ENCODE measurements around the gene HSPA8.
"Not testable (repeated sequence)": the region's sequence is repeated elsewhere in the genome, so short reads cannot be mapped to it uniquely, and the experiment has no call there.

Gene HSPA8

DNA sequence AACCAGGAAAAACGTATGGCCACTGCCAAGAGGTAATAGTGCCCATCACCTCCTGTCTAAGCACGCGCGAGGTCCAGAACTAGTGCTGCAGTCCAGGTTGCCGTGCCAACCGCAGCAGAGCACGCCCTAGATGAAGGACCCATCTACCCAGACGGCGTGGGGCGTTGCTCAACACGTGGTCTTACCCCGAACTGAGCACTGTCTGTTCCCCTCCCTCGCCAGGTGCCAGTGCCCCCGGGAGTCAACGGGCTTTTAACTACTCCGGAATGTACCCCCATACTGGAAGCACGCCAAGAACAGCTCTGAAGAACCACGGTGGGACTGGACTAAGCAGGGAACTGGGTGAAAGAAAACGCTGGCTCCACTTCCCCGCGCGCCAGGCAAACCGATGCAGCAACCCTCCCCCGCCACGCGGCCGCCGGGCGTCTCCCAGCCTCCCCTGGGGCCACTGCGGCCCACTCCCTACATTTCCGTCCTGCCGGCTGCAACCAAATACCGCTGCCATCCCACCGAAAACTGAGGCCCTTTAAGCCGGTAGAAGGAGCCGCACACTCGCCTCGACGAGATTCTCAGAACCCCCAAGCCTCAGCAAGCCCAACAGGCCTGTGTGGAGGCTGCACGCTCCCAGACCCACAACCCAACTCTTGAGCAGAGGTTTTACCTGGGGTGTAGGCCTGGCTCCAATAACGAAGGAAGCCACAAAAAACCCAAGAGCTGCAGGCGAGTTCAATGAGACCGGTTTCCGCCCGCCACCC, at the start of gene HSPA8:
TSS of gene HSPA8 (minus strand) at position 734 of the 755 bp plus-strand sequence. CDS start 812 bp downstream, outside the sequence.
- DNase-seq (ENCODE audit: low read depth in 3 of 3): peak in 2 of 3 donors; percentile 46 to 66

DNA sequence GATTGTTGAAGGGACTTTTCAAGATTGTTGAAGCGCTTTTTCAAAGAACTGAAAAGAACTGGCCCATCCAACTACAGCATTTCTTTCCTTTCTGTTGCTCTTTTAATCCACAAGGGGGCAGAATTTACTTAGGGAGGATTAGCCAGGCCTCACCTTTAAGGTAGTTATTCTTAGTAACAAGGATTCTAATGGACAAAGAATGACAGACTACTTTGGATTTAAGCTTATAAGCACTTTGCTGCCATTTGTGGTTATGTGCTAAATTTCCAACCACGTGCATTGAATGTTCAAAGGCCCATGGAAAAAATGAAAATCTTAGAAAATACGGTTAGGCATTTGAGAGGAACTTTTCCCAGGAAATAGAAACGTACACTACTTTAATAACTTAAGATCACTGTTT, 49.5 kb upstream of the HSPA8 start:
- no peak for DNase-seq (ENCODE audit: low read depth in 3 of 3)

DNA sequence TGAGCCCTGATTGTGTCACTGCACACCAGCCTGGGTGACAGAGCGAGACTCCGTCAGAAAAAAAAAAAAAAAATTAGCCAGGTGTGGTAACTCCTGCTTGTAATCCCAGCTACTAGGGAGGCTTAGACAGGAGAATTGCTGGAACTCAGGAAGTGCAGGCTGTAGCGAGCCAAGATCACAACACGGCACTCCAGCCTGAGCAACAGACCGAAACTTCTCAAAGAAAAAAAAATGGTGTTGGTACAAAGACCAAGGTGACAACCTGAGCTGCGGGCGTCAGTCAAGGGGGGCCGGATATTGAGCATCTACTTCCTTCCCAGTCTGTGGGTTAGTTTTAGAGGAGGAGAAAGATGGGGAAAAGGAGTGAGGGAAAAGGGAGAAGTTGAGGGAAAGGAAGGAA, 48.5 kb upstream of the HSPA8 start:
- DNase-seq (ENCODE audit: low read depth in 3 of 3): no peak

DNA sequence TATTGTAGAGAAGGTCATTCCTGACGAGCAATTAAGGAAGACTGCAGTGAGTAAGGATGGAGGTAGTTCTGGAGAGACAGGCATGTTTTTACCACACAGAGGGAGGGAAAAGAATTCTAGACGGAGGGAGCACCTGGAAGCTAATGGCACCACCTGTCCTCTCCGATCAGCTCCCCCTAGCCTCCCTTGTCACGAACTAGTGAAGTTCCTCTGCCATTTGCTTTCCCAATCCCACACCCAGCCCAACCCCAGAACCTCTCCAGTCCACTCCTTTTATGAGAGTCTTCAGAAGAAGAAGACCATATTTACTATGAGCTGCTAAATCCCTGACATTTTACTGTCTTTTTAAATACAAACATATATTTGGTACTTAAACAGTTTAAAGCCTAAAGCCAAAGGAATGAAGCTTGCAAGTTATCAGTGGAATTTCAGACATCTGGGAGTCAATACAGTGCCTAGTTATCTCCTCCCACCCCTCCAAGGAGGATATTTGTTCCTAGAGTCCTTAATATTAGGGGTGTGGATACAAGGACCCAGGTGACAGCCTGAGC, 46.1 kb upstream of the HSPA8 start:
- no peak for DNase-seq (ENCODE audit: low read depth in 3 of 3)

DNA sequence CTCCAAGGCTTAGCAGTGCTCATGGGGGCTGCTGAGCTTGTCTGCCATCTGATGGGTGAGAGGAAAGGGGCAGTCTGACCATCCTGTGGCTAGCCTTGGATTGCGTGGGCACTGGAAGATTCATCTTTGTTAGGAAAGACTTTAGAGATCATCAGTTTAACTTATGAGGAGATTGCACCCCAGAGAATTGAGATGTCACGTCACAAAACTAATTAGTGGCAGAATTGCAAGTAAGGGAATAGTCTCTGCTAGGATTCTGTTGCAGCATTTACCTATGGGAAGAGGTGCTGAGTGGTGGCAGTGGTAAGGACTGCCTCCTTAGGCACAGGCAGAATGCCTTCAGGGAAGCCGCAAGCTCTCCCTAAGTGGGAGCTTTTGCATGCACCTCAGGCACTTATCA, 42.8 kb upstream of the HSPA8 start:
- DNase-seq (ENCODE audit: low read depth in 3 of 3): no peak

DNA sequence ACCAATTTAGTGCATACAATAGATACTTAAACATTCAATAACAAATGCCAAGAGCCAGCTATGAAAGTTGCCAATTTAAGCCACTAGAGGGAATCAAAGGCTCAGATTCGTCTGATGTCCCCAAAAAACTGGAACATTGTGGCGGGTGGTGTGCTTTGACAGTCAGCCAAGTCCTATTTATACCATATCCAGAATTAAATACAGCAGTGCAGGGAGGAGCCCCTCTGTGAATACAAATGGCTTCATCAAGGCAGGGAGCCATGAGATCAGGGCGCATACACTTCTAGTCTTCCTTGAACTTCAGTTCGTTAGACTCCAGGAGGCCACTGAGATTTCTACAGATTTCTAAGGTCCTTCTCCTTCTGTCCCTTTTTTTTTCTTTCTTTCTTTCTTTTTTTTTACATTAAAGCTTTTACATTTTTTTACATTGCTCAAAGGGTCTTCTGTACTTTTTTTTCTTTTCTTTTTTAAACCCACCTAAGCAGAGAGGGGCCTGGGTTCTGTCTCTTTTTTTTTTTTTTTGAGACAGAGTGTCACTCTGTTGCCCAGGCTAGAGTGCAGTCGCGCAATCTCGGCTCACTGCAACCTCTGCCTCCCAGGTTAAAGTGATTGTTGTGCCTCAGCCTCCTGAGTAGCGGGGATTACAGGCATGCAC, 41.5 kb upstream of the HSPA8 start:
- DNase-seq (ENCODE audit: low read depth in 3 of 3): peak in 1 of 3 donors; percentile 14

DNA sequence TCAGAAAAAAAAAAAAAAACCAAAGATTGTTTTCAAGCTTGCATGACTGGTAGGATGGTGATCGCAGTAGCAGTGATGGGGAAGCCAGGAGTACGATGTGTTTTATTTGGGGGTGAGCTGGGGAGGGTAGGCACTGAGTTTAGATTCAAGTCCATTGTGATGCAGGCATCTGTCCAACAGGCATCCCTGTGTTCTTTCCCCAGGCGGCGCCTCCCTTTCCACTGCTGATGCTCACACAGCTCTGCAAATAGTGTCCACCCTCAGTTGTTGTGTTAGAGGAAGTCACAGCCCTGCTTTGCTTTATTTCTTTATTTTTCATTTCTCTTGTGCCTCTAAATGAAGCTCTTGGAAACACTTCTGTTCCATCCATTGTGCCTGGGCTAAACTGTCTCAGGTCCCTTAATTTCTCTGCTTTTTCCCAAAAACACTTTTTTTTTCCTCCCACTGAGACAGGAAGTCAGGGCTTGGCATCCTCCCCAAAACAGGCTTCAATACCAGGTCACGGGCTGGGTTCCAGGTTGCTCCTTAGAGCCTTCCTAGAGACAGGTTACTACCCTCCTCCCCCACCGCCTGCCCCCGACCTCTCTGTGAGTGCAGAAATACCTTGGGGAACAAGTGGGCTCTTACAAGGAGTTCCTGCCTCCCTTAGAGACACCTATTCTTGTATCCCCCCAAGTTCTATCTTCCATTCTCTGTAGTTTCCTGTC, 38.6 kb upstream of the HSPA8 start:
- no peak for DNase-seq (ENCODE audit: low read depth in 3 of 3)

DNA sequence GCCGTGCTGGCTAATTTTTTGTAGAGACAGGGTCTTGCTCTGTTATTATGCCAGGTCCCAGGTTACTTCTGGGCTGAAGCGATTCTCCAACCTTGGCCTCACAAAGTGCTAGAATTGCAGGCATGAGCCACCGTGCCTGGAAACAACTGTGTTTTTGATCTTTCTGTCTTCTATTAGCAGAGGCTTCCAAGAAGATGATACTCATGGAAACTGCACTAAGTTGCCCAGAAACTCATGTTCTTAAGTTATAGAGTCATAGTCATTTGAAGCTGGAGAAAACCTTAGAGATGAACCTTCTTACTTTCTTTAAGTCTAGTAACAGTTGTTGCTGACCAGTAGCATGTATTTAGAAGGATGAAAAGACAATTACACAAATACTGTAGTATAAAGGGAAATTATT, 37.1 kb upstream of the HSPA8 start:
- DNase-seq (ENCODE audit: low read depth in 3 of 3): no peak

DNA sequence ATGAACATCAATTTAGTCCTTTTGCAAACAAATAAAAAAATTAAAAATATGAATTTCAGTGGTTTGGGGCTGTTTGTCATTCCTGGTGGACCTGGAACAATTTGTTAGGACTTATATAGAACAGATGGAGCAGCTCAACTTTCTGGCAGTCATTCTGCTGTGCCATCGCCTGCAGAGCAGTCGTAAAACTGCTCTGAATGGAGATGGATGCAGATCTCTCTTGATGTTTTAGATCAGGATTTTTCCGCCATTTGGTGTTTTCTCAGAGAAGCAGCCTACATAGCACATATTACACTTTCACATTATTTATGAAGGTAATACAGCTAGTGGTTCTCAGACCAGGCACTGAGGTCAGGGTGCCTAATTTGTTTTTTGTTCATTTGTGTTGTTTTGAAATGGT, 31.8 kb upstream of the HSPA8 start:
- no peak for DNase-seq (ENCODE audit: low read depth in 3 of 3)

DNA sequence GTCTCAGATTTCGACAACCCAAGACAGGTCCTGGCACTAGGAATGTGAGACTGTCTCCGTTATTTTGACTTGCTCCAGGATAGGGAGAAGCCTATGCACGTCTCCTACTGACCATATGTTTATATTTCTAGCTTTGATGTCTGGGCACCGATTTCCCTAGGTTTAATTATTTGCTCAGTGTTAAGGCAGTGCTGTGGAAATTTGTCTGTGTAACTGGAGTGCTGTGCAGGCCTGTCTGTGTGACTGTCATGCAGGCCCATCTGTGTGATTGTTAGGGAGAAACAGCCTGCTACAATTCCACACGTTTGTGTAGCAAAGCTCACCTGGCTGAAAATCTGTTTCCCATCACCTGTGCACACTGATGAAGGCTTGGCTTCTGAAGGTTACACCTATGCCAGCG, 29.6 kb upstream of the HSPA8 start:
- no peak for DNase-seq (ENCODE audit: low read depth in 3 of 3)

DNA sequence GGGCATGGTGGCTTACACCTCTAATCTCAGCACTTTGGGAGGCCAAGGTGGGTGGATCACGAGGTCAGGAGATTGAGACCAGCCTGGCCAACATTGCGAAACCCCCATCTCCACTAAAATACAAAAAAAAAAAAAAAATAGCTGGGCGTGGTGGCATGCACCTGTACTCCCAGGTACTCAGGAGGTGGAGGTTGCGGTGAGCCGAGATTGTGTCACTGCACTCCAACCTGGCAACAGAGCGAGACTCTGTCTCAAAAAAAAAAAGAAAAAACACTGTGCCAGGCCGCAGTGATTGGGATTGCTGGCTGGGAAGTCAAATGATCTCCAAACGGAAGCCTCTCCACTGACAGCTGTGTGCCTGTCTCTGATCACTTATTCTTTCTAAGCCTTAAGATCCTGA, 28.2 kb upstream of the HSPA8 start:
- not testable (repeated sequence) for DNase-seq (ENCODE audit: low read depth in 3 of 3)

DNA sequence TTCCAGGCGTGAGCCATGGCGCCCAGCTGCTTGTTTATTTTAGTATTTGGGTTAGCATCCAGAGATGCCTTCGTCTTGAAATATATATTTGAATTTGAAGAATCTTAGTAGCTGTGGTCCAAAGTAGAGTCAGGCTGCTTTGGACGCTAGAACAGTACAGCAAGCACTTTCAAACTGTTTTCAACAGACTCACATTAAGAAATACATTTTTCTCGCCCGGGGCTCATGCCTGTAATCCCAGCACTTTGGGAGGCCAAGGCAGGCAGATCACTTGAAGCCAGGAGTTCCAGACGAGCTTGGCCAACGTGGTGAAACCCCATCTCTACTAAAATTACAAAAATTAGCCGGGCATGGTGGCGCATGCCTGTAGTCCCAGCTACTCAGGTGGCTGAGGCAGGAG, 27.0 kb upstream of the HSPA8 start:
- DNase-seq (ENCODE audit: low read depth in 3 of 3): not testable (repeated sequence)

DNA sequence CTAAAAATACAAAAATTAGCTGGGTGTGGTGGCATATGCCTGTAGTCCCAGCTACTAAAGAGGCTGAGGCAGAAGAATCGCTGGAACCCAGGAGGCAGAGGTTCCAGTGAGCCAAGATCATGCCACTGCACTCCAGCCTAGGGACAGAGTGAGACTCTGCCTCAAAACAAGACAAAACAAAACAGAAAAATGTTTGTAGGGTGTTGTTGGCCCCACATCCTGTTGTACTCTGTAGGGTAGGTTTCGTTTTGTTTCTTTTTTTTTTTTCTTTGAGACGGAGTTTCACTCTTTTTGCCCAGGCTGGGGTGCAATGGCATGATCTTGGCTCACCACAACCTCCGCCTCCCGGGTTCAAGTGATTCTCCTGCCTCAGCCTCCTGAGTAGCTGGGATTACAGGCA, 25.7 kb upstream of the HSPA8 start:
- not testable (repeated sequence) for DNase-seq (ENCODE audit: low read depth in 3 of 3)

DNA sequence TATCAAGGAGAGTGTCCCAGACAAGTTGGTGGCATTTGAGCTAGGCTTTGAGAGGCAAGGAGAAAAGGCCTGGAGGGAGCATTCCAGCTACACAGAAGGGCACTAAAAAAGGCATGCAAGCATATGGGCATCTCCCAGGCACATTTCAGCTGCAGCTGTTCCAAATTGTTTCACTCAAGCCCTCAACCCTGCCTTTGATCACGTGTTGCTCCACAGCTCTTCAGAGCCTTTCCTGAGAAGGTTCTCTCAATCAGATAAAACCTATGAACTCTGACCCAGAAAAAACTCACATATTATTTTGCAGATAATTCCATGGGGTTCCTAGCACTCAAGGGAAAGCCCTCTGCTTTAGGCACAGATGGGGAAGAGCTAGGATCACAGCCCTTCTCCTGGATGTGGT, 24.4 kb upstream of the HSPA8 start:
- no peak for DNase-seq (ENCODE audit: low read depth in 3 of 3)

DNA sequence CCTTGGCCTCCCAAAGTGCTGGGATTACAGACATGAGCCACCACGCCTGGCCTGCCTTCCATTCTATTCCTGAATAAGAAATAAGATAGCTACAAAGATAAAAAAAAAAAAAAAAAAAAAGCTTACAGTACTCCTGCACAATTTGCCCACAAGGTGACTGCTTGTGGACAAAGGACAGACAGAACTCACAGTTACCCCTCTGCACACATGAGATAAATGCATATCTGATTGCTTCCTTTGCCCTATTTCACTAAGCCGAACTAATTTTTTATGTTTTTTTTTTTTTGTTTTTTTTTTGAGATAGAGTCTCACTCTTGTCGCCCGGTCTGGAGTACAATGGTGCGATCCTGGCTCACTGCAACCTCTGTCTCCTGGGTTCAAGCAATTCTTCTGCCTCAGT, 23.6 kb upstream of the HSPA8 start:
- no peak for DNase-seq (ENCODE audit: low read depth in 3 of 3)

DNA sequence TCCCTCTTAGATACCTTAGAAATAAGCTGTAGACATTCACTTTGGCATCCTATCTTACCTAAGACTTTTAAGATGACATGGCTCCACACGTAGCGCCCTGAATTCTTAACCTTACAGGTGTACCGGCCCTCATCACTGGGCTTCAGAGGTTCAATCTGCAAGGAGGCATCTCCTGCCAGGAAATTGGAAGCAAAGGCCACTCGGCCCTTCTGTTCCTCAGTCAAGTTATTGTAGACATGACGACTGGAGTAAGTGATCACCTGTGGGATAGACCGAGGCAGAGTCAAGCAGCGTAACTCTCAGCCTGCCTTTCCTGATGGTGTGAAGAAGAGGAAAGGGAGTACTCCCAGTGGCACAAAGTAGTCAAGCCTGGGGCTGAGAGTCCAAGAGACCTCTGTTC, 22.5 kb upstream of the HSPA8 start:
- DNase-seq (ENCODE audit: low read depth in 3 of 3): no peak

DNA sequence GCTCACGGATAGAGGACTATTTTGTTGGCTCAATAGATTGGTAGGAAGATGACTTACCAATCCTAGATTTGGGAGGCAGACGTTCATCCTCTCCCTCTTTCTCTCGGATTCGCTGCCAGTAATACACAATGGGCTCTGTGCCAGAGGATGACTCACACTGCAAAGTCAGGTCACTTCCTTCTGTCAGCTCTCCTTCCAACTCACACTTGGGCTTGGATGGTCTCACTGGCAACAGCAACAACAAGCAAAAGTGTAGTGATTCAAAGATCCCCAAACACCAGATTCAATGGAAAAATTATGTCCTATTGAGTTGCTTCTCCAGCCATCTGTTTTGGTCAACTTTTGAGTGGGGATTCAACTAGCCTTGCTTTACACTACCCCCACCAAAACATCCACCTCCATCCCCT, 21.7 kb upstream of the HSPA8 start:
- peak; percentile 59 to 68 (median 61) for DNase-seq (ENCODE audit: low read depth in 3 of 3)

DNA sequence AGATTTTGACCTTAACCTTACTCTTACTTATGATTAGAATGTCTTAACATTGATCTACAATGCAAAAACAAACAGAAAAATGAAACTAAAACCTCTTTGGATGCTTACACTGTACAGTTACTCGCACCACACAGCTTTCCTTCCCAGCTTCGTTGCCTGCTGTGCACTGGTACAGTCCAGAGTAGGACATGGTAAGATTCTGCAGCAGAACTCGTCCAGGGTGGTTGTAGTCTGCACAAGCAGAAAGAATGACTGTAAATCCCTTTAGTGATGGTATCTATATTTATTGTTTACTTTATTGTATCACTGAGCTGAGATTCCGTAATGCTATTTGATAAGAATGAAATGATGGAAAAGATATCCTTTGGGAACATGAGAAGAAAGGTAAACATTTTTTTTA, 21.0 kb upstream of the HSPA8 start:
- no peak for DNase-seq (ENCODE audit: low read depth in 3 of 3)

DNA sequence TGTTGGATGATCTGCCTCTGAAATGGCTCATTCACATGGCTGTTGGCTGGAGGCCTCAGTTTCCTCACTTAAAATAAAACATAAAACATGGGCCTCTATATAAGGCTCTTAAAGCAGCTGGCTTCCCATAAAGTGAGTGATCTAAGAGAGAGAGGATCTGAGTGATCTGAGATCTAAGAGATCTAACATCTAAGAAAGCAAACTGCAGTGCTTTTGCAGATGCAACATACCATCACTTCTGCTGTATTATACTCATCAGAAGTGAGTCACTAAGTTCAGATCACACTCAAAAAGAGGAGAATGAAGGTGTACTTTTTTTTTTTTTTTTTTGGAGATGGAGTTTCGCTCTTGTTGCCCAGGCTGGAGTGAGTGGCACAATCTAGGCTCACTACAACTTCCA, 18.1 kb upstream of the HSPA8 start:
- no peak for DNase-seq (ENCODE audit: low read depth in 3 of 3)

DNA sequence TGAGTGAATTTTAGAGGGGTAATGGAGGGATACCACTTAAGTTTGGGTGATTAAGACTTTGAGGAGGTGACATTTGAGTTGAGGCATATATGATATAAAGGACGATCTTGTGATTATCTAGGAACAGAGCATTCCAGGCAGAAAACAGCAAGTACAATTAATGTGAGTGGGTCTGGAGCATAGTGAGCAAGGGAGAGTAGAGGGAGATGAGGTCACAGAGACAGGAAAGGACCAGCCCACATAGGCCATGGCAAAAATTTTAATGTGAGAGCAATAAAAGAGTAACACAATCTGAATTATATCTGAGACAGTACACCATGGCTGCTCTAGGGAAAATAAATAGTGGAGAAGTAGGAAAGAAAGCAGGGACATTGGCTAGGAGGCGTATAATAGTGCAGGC, 14.5 kb upstream of the HSPA8 start:
- DNase-seq (ENCODE audit: low read depth in 3 of 3): no peak

DNA sequence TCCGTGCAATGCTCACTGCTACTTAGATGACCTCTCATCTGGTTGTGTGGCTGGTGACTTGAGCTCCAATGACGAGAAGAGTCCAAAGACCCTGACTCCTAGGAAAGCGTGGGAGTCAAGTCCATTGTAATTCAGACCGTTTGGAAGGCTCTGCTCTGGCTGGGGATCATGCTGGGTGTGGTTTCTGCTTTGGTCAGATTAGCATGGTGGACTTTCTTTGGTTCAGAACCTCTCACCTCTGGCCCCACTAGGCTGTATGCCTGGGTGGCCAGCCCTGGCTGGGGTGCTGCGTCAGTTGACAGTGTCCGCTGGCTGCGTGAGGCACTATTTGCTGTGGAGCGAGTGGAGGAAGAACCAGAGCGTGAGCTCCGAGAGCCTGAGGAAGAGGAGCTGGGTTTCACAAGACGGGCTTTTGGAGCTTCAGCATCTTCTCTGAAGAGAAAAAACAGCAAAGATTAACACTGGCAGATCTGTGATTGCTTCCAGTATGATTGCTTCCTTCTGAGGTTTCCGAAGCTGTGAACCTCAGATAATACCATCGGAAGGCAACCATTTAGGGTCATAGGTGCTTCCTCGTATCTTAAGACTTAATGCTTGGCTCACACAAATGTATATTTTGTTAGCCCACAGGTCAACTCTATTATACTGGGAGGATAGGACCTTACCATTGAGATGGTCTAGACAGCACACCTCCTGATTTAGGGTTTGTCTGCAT, 11.6 kb upstream of the HSPA8 start:
- no peak for DNase-seq (ENCODE audit: low read depth in 3 of 3)

DNA sequence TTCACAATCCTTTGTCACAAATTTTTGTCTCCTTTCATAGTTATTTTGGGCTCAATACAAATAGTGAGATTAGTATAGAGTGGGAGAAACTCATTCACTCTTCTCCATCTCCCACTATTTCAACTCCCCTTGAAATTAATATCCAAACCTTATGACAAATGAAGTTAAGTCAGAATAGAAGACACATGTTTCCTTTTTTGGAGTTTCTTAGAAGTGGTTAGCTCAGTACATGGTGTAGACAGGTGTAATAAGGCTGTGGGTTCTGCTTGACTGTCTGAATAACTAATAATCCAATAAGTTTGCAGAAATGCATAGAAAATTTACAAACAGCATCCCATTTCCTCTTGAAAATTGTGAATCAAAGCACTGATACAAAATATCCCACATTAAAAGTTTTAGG, 10.8 kb upstream of the HSPA8 start:
- DNase-seq (ENCODE audit: low read depth in 3 of 3): no peak
